ENCODE data around the gene TIMM10.
A peak's percentile ranks its signal among the peaks of the same experiment; 100 is the strongest.

Gene TIMM10

GRCh38 chr11:57566905-57567514 lies 36.5 kb upstream of the TIMM10 start:
- DNase-seq (ENCODE audit: extremely low spot score) = peak; percentile 32
- CTCF ChIA-PET = interaction anchor here (0.7 to 9.2 kb wide), 27 partner anchors 8 to 946 kb away, joined by 3 to 295 read pairs (median 5); partner anchors contain the start of genes CLP1, RTN4RL2 and SMTNL1
- POLR2A ChIA-PET = no interaction called here
- TF ChIP-seq CTCF (IDR thresholded peaks at IDR 0.05; ENCODE audit: control extremely low read depth, extremely low read depth, low read depth, missing control alignments) = no peak

GRCh38 chr11:57566005-57566904 lies 35.7 kb upstream of the TIMM10 start:
- TF ChIP-seq CTCF (IDR thresholded peaks at IDR 0.05; ENCODE audit: control extremely low read depth, extremely low read depth, low read depth, missing control alignments) = no peak
- DNase-seq (ENCODE audit: extremely low spot score) = peak; percentile 67
- ChIA-PET CTCF (interaction anchor here (0.8 to 9.2 kb wide), 6 partner anchors 8 to 78 kb away, joined by 3 to 295 read pairs (median 6); no protein-coding TSS in a partner anchor), POLR2A (interaction anchor here (0.6 kb wide), 1 partner anchor 11 kb away, joined by 5 read pairs; no protein-coding TSS in a partner anchor)

GRCh38 chr11:57562596-57562995 lies 32.0 kb upstream of the TIMM10 start:
- TF ChIP-seq CTCF (IDR thresholded peaks at IDR 0.05; ENCODE audit: control extremely low read depth, extremely low read depth, low read depth, missing control alignments) = no peak
- ChIA-PET CTCF (interaction anchor here (0.7 to 1.4 kb wide), 3 partner anchors 12 to 104 kb away, joined by 3 to 5 read pairs (median 3); no protein-coding TSS in a partner anchor), POLR2A (no interaction called here)
- no peak for DNase-seq (ENCODE audit: extremely low spot score)

- ChIA-PET CTCF (interaction anchor here (1.4 to 4.2 kb wide), 2 partner anchors 8 to 67 kb away, joined by 5 to 22 read pairs; partner anchors contain the start of gene UBE2L6), POLR2A (no interaction called here)
- TF ChIP-seq CTCF (IDR thresholded peaks at IDR 0.05; ENCODE audit: control extremely low read depth, extremely low read depth, low read depth, missing control alignments) = no peak
- no peak for DNase-seq (ENCODE audit: extremely low spot score)
Observed at GRCh38 chr11:57560146-57560545, 29.6 kb upstream of the TIMM10 start.

GRCh38 chr11:57556041-57556440 lies 25.5 kb upstream of the TIMM10 start:
- CTCF ChIA-PET = interaction anchor here (1.2 to 1.5 kb wide), 2 partner anchors 12 to 27 kb away, joined by 4 to 5 read pairs; partner anchors contain the start of gene UBE2L6
- TF ChIP-seq CTCF (IDR thresholded peaks at IDR 0.05; ENCODE audit: control extremely low read depth, extremely low read depth, low read depth, missing control alignments) = no peak
- no peak for DNase-seq (ENCODE audit: extremely low spot score)
- POLR2A ChIA-PET = no interaction called here

GRCh38 chr11:57555393-57555792 lies 24.8 kb upstream of the TIMM10 start:
- POLR2A ChIA-PET = interaction anchor here (0.6 kb wide), 1 partner anchor 11 kb away, joined by 5 read pairs; no protein-coding TSS in a partner anchor

More at GRCh38 chr11:57555393-57555792, 24.8 kb upstream of the TIMM10 start:
- no peak for TF ChIP-seq CTCF (IDR thresholded peaks at IDR 0.05; ENCODE audit: control extremely low read depth, extremely low read depth, low read depth, missing control alignments)
- CTCF ChIA-PET = interaction anchor here (0.9 to 1.5 kb wide), 6 partner anchors 11 to 64 kb away, joined by 3 to 5 read pairs (median 4); partner anchors contain the start of gene UBE2L6
- no peak for DNase-seq (ENCODE audit: extremely low spot score)

Measured in GM10248 (cell line).